ENCODE results near the gene CPO.

- TF ChIP-seq CTCF (IDR thresholded peaks at IDR 0.05), result no peak
- no peak for TF ChIP-seq POLR2A (IDR thresholded peaks at IDR 0.05)
Observed at GRCh38 chr2:206990360-206990759, 51.0 kb downstream of the CPO start.

Data from vagina (tissue), 2 donors.